ENCODE measurements around the gene DSC1. TPM values are rescaled to one million over a fixed set of nuclear protein-coding genes. Genes with fewer than 3 reads are reported as not detected.

DSC1 gene
- total RNA-seq, 4 donors from 2014 or later: not detected

DNA sequence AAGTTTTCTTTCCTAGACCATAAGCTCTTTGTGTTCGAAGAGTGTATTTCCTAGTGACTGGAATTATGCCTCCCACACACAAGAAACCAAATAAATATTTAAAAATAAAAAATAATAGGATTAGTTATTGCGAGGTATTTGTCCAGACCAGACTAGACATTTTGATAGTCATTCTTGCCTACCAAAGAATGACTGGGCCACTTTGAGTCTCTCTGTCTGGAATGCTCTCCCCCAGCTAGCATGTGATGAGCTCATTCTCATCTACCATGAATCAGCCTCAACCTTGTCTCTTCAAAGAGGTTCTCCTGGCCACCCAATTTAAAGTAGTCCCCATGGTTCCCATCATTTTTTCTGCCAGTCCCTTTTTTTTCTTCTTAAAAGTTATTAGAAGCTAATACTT, 13.9 kb upstream of the DSC1 start:
- TF ChIP-seq POLR2A (IDR thresholded peaks at IDR 0.05): no peak
- TF ChIP-seq, protein P1, sequence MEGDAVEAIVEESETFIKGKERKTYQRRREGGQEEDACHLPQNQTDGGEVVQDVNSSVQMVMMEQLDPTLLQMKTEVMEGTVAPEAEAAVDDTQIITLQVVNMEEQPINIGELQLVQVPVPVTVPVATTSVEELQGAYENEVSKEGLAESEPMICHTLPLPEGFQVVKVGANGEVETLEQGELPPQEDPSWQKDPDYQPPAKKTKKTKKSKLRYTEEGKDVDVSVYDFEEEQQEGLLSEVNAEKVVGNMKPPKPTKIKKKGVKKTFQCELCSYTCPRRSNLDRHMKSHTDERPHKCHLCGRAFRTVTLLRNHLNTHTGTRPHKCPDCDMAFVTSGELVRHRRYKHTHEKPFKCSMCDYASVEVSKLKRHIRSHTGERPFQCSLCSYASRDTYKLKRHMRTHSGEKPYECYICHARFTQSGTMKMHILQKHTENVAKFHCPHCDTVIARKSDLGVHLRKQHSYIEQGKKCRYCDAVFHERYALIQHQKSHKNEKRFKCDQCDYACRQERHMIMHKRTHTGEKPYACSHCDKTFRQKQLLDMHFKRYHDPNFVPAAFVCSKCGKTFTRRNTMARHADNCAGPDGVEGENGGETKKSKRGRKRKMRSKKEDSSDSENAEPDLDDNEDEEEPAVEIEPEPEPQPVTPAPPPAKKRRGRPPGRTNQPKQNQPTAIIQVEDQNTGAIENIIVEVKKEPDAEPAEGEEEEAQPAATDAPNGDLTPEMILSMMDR (IDR thresholded peaks at IDR 0.05): no peak
- no peak overlapping the region for H3K4me3 ChIP-seq
- no peaks in the 10 kb centered on the region for H3K36me3 ChIP-seq
- H3K27me3 ChIP-seq: no peaks in the 10 kb centered on the region
- H3K4me1 ChIP-seq: no peaks in the 10 kb centered on the region
- no peak for DNase-seq
- H3K27ac ChIP-seq: no peak overlapping the region
- intact Hi-C loops (cut with DNase I; ENCODE audit: low total_unique reads): no loop called here
- H3K9me3 ChIP-seq: no peaks in the 10 kb centered on the region

DNA sequence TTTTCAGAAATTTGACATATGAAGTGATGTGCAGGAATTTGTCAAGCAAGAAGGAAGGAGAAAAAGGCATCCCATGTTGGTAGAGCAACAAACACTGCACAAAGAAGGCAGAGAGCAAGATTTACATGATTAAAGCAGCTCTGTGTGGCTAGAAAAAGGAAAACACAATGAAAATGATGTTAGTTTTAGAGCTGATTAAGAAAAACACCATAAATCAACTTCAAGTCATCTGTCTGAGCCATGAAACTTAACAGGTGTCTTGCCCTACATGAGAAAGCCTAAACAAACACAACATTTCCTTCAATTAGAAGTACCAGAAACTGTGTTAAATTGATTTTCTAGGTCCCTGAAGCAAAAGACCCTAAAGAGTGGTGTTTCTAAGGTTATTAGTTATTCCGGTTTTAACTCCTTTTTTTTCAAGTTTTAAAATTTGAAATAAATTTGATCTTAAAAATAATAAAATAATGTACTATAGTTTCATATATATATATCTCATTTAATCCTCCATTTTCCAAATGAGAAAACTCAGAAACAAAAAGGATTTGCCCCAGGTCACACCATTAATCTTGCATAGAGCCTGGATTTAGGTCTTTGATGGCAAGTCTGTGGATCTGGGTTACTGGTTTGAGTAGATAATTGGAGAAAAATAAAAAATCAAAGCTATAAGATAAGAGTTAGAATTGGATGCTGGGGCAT, 8.6 kb upstream of the DSC1 start:
- Histone ChIP-seq H3K9me3 (no peaks in the 10 kb centered on the region), H3K4me3 (no peak overlapping the region), H3K27ac (no peak overlapping the region), H3K36me3 (no peaks in the 10 kb centered on the region), H3K4me1 (no peaks in the 10 kb centered on the region), H3K27me3 (no peaks in the 10 kb centered on the region)
- no peak for DNase-seq
- intact Hi-C loops (cut with DNase I; ENCODE audit: low total_unique reads): no loop called here
- TF ChIP-seq, protein P1 (IDR thresholded peaks at IDR 0.05): no peak
- TF ChIP-seq POLR2A (IDR thresholded peaks at IDR 0.05): no peak

DNA sequence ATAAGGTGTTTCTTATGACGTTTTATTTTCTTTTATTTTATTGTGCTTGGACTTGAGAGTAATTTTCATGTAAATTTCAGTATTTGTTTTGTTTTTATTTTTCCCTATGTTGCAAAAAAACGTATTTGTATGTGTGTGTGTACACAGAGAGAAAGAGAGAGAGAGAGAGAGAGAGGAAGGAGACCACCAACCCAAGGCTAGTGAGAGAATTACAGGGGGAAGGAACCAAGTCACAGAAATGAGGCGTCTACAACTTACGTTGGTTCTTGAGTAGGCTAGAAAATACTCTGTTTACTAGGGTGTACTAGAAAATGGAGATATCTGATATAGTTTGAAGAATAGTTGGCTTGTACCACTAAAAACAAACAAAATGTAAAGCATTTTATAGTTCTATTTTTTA, 7.7 kb upstream of the DSC1 start:
- no peaks in the 10 kb centered on the region for H3K27me3 ChIP-seq
- no peaks in the 10 kb centered on the region for H3K4me1 ChIP-seq
- no peak for TF ChIP-seq POLR2A (IDR thresholded peaks at IDR 0.05)
- TF ChIP-seq, protein P1 (IDR thresholded peaks at IDR 0.05): no peak
- no peaks in the 10 kb centered on the region for H3K9me3 ChIP-seq
- H3K4me3 ChIP-seq: no peak overlapping the region
- no peak overlapping the region for H3K27ac ChIP-seq
- H3K36me3 ChIP-seq: no peaks in the 10 kb centered on the region
- DNase-seq: no peak
- intact Hi-C loops (cut with DNase I; ENCODE audit: low total_unique reads): no loop called here

GRCh38 chr18:31162419-31162793, 250 bp downstream of the DSC1 start:
- H3K27ac ChIP-seq: no peak overlapping the region
- H3K4me1 ChIP-seq: no peaks in the 10 kb centered on the region
- no peak overlapping the region for H3K4me3 ChIP-seq
- TF ChIP-seq POLR2A (IDR thresholded peaks at IDR 0.05): no peak
- TF ChIP-seq, protein P1 (IDR thresholded peaks at IDR 0.05): no peak
- intact Hi-C loops (cut with DNase I; ENCODE audit: low total_unique reads): no loop called here
- no peaks in the 10 kb centered on the region for H3K36me3 ChIP-seq
- no peak for DNase-seq
- no peaks in the 10 kb centered on the region for H3K9me3 ChIP-seq
- H3K27me3 ChIP-seq: no peaks in the 10 kb centered on the region

- intact Hi-C loops (cut with DNase I; ENCODE audit: low total_unique reads): no loop called here
- Histone ChIP-seq H3K9me3 (no peaks in the 10 kb centered on the region), H3K4me1 (no peaks in the 10 kb centered on the region), H3K27me3 (no peaks in the 10 kb centered on the region), H3K36me3 (no peaks in the 10 kb centered on the region), H3K27ac (no peak overlapping the region), H3K4me3 (no peak overlapping the region)
- TF ChIP-seq, protein P1 (IDR thresholded peaks at IDR 0.05): no peak
- no peak for TF ChIP-seq POLR2A (IDR thresholded peaks at IDR 0.05)
- no peak for DNase-seq
Measured at GRCh38 chr18:31161757-31162418, 768 bp downstream of the DSC1 start.
